Nucleus accumbens (tissue), 56 donors: Measurements from ENCODE around the gene PIEZO2.
"Not testable (repeated sequence)": the region's sequence is repeated elsewhere in the genome, so short reads cannot be mapped to it uniquely, and the experiment has no call there.

Experiments used
- DNase-seq, 56 donors: peaks; one replicate each; lab custom pipeline; 2025; lab: John Stamatoyannopoulos, UW

The PIEZO2 gene

DNA sequence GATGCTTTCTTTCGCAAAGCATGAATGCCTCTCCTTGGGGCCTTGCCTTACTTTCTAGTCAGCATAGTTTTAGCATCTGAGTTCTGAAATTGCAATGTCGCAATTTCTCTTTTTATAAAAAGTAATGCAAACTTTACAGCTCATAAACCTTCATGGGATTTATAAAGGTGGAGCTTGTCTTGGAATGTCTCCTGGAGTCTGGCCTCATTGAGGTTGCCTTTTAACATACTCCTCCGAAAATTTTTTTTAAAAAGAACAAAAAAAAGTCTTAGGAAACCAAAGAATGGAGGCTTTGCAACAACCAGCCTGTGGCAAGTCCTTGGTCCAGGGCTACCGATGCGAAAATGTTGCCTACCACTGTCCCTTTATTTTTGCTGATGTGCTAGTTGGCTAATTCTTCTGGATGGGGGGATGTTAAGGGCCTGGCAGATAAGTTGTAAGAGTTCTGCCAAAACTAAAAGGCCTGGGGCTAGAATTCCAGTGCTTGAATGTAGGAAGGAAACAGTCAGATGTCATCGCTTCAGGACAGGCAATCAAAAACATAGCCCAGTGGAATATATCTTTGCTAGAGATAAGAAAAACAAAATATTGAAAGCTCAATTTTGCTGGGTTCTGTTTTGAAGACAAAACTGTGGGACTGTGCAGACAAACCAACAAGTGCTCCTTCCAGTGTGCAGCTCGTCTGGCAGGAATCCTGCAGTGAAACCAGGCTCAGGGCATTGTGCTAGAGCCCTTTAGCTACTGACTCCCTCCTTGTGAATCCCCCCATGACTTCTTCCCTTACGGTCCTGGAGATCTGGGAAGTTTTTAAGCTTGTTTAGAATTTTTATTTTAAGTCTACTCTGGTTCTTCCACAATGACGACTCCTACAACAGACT lies 213.0 kb downstream of the PIEZO2 start:
- DNase-seq: no peak

DNA sequence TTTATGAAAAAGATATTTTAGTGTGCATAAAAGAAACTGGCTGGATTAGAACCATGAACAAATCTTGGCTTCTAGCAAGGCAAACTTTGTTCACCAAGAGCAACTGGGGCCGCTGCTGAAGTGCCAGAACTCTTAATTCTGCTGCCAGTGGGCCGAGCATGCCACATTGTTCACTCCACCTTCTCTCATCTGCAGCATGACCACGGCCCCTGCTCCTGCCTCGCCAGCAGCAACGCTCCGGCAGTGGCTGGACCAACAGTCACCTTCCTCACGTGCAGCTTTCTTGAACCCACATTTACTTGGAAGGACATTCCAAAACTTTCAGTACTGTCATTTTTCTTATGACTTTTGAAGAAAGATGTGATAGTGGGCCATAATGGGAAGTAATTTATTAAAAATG lies 213.8 kb downstream of the PIEZO2 start:
- no peak for DNase-seq

DNA sequence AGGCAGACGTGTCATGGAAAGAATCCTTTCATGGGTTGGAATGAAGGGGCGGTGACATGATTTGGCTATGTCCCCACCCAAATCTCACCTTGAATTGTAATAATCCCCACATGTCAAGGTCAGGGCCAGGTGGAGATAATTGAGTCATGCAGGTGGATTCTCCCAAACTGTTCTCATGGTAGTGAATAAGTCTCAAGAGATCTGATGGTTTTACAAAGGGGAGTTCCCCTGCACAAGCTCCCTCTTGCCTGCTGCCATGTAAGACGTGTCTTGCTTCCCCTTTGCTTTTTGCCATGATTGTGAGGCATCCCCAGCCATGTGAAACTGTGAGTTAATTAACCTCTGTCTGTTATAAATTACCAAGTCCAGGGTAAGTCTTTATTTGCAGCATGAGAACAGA lies 215.7 kb downstream of the PIEZO2 start:
- not testable (repeated sequence) for DNase-seq

DNA sequence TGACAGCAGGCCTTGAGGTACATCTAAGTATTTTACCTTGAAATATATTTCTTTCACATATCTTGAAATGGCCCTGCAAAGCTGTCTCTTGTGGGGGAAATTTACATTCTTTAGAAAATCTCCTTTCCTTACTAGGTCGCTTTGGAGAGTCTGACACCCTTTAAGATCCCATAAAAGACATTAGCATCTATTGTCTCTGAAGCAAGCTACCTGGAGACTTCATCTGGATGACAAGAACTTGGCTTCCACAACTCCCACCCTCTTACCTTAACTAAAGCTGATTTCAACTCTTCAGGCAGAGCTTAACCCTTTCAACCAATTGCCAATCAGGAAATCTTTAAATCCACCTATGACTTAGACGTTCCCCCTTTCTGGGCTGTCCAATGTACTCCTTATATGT lies 219.3 kb downstream of the PIEZO2 start:
- DNase-seq: no peak

DNA sequence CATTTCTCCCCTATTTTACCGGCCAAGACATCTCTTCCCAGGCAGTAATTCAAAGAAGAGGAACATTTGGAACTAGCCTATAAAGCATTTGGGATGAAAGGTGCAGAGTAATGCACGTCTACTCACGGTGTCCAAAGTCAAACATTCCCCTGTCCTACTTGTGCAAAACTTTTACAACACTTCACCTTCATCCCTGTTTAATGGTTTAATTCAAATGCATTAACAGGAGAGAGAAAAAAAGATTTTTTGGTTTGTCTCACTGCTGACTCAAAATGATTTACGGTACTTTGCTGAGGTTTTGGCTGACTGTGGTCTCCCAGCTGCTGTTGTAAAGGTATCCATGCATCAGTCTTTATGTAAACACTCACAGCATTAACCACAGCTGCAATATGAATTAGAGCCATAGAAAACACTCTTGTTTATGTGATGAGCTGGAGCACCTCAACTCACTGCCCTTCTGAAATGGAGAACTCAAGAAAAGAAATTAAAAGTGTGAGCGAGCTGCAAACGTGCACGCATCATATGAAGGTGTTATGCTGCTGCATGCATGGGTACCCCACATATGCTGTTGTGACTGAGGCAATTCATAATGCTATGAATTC lies 220.5 kb downstream of the PIEZO2 start:
- DNase-seq: no peak

DNA sequence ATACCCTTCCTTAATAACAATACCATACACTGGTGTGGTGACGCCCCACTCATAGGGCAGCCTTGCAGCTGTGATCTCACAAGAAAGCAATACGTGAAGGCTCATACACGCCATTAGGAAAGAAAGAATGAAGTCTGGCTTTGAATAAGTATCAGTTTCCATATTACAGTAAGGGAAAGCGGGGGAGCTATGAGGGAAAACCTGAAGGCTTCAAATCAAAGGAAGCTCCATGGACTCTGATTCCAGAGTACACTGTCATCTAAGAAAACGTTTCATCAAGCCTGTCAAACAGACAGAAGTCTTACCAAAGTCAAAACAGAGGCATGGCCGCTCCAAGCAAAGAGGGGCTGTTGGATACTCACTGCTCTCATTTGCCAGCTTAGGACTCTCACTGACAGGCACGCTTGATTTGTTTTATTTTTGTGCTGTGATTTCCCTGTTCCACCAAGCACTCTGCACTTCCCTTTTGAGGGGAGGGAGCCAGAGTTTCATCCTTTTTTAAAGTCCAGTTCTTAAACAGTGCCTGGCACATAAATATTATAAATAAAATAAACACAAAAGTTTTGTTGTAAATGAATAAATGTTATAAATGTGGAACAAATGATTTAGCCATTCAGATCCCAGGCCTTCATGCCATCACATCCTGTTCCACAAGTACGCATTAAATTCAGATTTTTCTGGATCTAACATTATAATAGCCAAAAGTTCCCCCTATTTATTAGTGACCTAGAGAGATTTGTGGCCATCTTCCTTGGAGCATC lies 221.2 kb downstream of the PIEZO2 start:
- no peak for DNase-seq

DNA sequence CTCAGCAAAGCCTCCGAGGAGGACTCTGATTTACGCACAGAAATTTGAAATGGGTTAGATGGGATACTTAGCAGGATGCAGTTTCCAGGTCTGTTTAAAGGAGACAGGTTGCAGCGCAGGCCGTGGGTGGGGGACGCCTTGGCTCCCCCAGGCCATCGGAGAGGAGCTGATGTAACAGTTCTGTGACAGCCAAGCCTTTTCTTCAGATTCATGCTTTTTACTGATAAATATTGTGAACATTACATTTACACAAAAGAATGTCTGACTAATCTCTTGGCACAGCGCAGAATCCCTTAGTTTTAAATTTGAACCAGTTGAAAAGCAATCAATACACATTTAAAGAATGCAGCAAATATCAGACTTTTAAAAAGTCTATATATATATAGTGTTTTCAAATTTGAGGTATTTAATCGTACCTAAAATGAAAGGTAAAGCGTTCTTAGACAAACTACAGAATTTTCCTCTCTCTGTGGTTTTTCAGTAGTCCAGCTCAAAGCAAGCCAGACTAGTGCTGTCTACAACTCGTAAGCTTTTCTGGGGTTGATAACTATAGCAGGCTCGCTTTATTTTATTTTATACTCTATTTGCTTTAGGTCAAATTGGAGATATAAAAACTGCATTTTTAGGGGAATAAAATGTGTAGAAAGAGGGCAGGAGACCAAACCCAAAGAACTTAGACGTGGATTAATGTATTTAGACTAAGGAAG lies 221.9 kb downstream of the PIEZO2 start:
- DNase-seq: no peak

DNA sequence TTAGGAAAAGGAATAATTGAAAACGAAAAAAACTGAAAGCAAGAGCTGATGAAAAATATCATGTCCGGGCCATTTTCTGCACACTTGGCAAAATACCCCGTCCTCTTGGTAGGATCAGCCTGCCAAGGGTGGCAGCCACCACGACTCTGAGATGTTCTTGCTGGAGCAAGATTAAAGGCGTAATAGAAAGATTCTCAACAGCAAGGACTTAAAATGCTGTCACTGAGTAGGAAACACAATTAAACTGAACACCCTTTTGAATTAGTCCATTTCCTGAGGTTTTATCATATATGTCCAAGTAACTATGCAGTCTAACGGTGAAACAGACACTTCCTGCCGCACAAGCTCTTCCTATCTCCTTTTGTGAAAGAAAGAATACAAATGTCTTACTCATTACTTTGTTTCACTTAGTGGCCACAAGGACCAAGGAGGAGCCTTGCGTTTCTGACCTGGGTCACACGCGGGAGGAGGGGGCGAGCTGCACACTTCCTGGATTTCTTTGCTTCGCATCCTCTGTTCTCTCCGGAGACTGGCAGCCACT lies 222.7 kb downstream of the PIEZO2 start:
- DNase-seq: no peak

DNA sequence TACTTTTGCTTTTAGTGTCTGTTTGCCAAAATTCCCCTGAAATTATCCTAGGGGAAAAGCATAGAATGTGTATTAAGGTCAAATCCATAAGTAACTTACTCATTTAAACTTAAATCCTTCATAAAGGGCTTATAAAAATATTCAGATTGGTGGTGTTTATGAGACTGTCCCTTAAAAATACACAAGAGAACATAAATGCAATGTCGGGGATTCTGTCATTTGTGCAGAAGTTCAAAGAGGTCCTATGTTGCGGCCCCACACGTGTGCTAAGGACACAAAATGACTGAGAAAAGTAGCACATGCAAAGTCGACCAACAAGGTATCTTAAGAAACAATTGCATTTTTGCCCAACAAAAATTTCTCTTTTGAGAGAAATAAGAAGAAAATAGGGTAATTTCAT lies 225.1 kb downstream of the PIEZO2 start:
- DNase-seq: no peak

DNA sequence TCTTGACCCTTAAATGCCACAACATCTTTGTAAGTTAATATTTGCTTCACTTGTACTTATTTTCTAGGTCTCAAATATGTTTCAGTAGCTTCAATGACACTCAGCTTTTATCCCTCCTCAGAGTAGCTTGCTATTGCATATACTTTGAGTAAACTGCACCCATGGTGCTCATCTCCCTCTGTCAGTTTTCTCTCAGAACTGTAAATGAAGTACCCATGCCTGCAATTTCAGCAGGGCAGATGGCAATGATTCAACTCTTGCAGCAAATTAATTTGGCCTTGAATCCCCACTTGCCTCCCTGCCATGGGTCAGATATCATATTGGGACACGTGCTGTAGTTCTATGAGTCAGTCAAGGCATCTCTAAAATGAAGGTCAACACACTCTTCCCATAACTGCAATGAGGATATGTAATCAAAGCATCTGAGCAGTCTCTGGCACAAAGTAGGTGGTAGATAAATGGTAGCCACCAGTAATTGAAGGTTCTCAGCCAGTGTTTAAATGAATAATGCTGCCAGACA lies 225.8 kb downstream of the PIEZO2 start:
- DNase-seq: no peak

DNA sequence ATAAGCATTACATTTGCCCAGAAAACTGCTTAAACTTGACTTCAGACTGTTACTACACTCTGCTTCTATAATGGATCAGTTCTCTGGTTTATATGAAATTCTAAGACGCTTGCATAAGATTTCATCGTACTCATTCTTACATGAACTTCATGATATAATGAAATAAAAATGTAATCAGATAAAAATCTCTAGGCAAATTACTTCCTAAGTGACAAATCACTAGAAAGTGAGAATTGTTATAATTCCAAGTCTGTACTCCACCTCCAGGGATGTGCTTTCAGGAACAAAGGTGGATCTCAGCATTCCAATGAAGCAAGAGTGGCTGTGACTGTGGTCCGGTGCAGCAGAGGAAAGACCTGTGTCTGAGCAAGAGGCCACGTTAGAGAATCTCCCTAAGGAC lies 226.2 kb downstream of the PIEZO2 start:
- no peak for DNase-seq

DNA sequence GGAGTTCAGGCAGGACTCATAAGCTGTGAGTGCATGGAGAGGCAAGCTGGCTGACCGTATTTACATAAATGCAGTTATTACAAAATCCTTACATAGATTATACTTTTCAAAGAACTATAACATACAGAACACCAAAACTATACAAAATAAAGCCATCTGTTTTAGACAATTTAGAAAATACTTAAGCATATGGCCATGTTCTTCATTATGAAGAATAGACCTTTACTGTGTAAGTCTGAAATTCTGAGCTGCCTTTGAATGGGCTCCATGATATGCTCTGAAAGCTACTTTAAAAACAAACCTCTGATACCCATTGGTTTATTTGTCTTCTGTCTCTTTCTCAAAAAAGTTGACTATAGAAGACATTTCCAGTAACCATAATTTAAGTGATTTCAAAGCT lies 226.7 kb downstream of the PIEZO2 start:
- not testable (repeated sequence) for DNase-seq

DNA sequence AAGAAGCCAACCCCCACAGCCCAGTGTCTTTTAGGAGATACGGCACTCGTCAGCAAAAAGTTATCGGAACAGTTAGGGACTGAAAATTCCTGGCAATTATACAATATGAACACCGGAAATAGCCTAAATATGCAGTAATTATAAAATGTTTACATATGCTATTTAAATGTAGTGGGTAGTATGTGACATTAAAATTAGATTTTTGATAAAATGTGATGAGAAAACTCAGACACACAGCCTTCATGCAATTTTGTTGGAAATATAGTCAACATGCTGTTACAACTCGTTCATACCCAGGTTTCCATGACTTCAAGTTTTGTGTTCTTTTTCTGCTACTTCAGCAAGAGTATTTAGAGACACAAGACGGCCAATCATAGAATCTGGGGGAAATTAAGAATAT lies 229.1 kb downstream of the PIEZO2 start:
- not testable (repeated sequence) for DNase-seq

DNA sequence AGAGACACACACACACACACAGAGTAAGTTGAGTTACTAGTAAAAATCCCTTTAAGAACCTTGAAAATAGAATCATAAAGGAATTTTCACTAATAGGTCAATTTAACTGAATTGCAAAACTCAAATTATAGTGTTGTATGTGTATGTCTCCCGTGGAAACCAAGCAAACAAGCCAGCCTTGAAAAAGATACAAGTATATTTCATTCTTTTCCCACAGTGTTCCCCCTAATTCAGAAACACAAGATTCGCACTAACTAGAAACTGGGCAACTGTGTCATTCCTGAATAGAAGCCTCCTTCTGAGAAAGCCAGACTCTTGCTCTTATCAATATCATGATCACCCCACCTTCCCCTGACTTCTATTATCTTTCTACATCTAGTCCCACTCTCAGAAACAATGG lies 229.5 kb downstream of the PIEZO2 start:
- no peak for DNase-seq

DNA sequence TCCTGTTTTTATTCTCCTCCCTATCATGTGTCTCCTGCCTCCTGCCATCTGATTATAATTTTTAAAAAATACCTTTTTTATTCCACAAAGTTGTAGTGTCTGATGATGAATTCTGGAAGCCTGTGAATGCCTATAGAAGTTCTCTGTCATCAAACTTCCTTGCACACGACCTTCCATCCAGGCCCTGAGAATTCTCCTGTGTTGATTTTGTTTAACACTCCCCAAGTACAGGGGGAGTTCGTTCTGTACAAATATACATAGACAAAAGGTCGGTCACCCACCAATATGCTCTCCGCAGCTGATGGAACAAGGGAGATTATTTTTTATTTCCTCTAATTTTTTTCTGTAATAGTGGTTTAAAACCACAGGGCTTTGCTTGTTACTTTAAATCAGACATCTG lies 232.5 kb downstream of the PIEZO2 start:
- DNase-seq: no peak

DNA sequence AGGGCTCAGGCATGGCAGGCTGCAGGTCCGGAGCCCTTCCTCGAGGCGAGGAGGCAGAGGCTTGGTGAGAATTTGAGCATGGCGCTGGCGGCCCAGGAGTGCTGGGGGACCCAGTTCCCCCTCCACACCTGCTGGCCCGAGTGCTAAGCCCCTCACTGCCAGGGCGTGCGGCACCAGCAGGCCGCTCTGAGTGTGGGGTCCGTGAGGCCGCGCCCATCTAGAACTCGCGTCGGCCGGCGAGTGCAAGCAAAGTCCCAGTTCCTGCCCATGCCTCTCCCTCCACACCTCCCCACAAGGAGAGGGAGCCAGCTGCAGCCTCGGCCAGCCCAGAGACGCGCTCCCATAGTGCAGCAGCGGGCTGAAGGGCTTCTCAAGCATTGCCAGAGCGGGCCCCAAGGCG lies 233.0 kb downstream of the PIEZO2 start:
- DNase-seq: no peak

DNA sequence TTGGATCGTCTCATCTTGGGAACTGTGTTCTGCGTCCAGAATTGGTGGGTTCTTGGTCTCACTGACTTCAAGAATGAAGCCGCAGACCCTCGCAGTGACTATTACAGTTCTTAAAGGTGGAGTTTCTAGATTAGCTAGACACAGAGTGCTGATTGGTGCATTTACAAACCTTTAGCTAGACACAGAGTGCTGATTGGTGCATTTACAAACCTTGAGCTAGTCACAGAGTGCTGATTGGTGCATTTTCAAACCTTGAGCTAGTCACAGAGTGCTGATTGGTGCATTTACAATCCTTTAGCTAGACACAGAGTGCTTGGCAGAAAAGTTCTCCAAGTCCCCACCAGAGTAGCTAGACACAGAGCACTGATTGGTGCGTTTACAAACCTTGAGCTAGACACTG lies 233.6 kb downstream of the PIEZO2 start:
- DNase-seq: not testable (repeated sequence)

DNA sequence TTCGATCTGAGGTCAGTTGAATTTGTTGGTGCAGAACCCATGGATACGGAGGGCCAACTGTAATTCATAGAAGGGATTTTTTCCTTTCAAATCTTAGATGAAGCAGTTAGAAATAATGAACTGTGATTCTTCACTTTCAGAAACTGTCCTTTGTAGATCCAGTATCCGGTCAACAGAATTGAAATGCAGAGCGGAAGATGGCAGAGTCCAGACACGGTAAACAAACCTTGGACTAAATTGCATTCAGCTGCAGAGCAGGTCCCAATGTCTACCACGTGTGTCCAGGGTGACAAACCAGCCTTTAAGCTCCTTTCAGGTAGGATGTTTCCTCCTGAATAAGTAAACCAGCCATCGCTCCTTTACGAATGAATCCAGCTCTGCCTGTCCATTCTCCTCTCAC lies 234.8 kb downstream of the PIEZO2 start:
- DNase-seq: not testable (repeated sequence)

DNA sequence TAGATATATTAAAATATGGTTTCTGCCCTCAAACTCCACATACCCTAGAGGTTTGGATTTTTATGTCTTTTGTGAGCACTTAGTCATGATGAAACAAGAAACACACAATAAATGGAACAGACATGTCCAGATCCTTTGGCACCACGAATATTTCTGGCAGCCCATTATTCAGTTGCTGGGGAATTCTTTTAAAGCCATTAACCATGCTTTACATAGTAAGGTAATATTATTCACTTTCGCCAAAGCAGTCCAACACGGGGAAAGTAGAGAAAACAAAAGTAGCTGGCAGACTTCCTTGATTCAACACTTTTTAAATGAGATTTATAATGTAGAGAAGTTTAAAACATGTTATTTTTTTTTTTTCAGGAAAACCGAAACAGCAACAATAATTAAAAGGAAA lies 235.4 kb downstream of the PIEZO2 start:
- DNase-seq: no peak

DNA sequence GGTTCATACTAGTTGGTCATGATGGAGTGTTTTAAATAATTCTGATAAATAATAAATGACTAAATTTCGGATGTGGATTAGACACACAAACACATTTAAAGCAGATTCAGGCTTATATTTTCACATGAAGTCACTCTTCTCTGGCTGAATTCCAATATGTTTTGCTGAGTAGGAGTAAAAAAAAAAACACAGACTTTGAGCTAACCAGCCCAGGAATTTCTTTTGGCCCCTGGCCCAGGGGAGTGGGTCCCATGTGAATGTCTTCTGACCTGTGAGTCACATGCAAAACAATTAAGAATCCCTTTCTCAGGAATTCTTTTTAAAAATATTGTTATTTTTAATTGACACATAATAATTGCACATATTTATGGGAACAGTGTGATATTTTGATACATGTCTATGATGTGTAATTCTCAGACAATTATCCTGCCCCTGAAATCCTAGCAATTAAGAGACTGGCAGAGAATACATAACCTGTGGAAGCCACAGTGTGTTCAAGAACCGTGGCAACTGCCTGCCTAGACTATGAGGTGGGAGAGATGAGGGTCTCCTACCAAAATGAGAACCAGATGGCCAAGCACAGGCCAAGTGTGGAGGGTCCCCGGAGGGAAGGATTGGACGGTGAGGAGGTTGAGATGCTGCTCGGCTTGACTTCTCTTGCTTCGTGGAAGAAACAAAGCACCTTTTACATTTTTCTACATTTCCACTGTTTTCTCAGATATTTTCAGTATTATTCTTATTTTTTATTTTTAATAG lies 236.4 kb downstream of the PIEZO2 start:
- no peak for DNase-seq
